ENCODE measurements around the gene MIAT.

MIAT gene

DNA sequence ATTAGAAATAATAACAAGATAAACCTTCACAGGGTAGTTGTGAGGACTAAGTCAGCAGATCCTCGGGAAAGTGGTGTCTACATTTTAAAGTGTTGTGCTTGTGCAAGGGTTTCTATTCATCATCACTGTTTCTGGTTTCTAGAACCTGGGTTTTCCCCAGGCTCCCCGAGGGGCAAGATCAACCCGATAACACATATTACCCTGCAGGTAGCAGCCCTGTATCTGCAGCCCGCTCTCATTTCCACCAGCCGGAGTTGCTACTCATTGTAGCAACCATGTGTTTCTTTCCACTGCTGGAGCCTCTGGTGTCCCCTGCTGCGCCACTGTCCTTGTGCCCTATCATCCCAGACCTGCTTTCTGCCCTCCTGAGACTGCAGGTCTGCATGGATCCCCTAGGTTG, 67.0 kb downstream of the MIAT start:
- H3K27me3 ChIP-seq (ENCODE audit: control insufficient read depth, insufficient read depth, low read length) = no peaks in the 10 kb centered on the region
- no peak overlapping the region for H3K27ac ChIP-seq (ENCODE audit: low read length)
- H3K4me3 ChIP-seq (ENCODE audit: low read length) = no peak overlapping the region
- H3K4me1 ChIP-seq (ENCODE audit: control insufficient read depth, low read depth, low read length) = no peaks in the 10 kb centered on the region
- H3K9me3 ChIP-seq (ENCODE audit: control insufficient read depth, low read depth, low read length) = no peaks in the 10 kb centered on the region
- H3K9ac ChIP-seq (ENCODE audit: low read length) = no peak overlapping the region
- H3K36me3 ChIP-seq (ENCODE audit: control insufficient read depth, low read depth, low read length) = no peaks in the 10 kb centered on the region

DNA sequence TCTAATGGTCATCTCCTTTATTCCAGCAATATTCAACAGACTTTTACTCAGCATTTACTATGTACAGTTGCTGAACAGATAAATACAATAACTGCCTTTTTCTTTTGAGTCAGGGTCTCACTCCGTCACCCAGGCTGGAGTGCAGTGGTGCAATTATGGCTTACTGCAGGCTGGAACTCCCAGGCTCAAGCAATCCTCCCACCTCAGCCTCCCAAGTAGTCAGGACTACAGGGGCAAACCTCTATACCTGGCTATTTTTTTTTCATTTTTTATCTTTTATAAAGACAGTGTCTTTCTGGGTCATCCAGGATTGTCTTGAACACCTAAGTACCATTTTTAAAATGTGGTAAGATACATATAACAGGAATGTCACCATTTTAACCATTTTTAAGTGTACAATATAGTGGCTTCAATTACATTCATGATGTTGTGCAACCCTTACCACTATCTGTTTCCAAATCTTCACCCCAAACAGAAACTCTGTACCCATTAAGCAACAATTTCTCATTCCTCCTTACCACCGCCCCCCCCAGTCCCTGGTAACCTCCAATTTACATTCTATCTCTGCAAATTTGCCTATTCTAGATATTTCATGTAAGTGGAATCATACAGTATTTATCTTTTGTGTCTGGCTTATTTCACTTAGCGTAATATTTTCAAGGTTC, 67.8 kb downstream of the MIAT start:
- Histone ChIP-seq H3K4me1 (ENCODE audit: control insufficient read depth, low read depth, low read length) (no peaks in the 10 kb centered on the region), H3K36me3 (ENCODE audit: control insufficient read depth, low read depth, low read length) (no peaks in the 10 kb centered on the region)

More for the DNA sequence above, 67.8 kb downstream of the MIAT start:
- Histone ChIP-seq H3K4me3 (ENCODE audit: low read length) (no peak overlapping the region), H3K9ac (ENCODE audit: low read length) (no peak overlapping the region), H3K27me3 (ENCODE audit: control insufficient read depth, insufficient read depth, low read length) (no peaks in the 10 kb centered on the region), H3K9me3 (ENCODE audit: control insufficient read depth, low read depth, low read length) (no peaks in the 10 kb centered on the region), H3K27ac (ENCODE audit: low read length) (no peak overlapping the region)

All from iPS-18a (cell line).